ENCODE measurements around the gene PECR.
"Not testable (repeated sequence)": the region's sequence is repeated elsewhere in the genome, so short reads cannot be mapped to it uniquely, and the experiment has no call there.

The PECR gene

GRCh38 chr2:216029416-216030129 lies 52.0 kb downstream of the PECR start:
- no peak for DNase-seq (ENCODE audit: low read depth)

- no peak for DNase-seq (ENCODE audit: low read depth)
These were observed 56.8 kb downstream of the PECR start for GRCh38 chr2:216024779-216025336.

- DNase-seq (ENCODE audit: low read depth): no peak
These were observed 58.5 kb downstream of the PECR start for GRCh38 chr2:216023055-216023648.

GRCh38 chr2:216021768-216022565 lies 59.6 kb downstream of the PECR start:
- no peak for DNase-seq (ENCODE audit: low read depth)

GRCh38 chr2:216018709-216019108 lies 62.9 kb downstream of the PECR start:
- DNase-seq (ENCODE audit: low read depth): no peak

GRCh38 chr2:216017365-216017764 lies 64.2 kb downstream of the PECR start:
- DNase-seq (ENCODE audit: low read depth): no peak

GRCh38 chr2:216016581-216016980 lies 65.0 kb downstream of the PECR start:
- no peak for DNase-seq (ENCODE audit: low read depth)

- DNase-seq (ENCODE audit: low read depth): no peak
These were observed 65.7 kb downstream of the PECR start for GRCh38 chr2:216015722-216016464.

GRCh38 chr2:216014986-216015385 lies 66.6 kb downstream of the PECR start:
- no peak for DNase-seq (ENCODE audit: low read depth)

- no peak for DNase-seq (ENCODE audit: low read depth)
These were observed 67.6 kb downstream of the PECR start for GRCh38 chr2:216014006-216014405.

- DNase-seq (ENCODE audit: low read depth): peak; percentile 70
These were observed 68.3 kb downstream of the PECR start, which contains the start of gene MREG for GRCh38 chr2:216013080-216013909. Gene MREG (minus strand): TSS chr2:216013551. CDS start chr2:216013327, 224 bp downstream.

- DNase-seq (ENCODE audit: low read depth): no peak
These were observed 68.9 kb downstream of the PECR start for GRCh38 chr2:216012830-216013079.

GRCh38 chr2:216012133-216012829 lies 69.3 kb downstream of the PECR start:
- no peak for DNase-seq (ENCODE audit: low read depth)

- DNase-seq (ENCODE audit: low read depth): not testable (repeated sequence)
These were observed 72.4 kb downstream of the PECR start for GRCh38 chr2:216009215-216009614.

- no peak for DNase-seq (ENCODE audit: low read depth)
These were observed 73.2 kb downstream of the PECR start for GRCh38 chr2:216008387-216008786.

- DNase-seq (ENCODE audit: low read depth): no peak
These were observed 75.4 kb downstream of the PECR start for GRCh38 chr2:216006164-216006663.

GRCh38 chr2:216004697-216005283 lies 76.8 kb downstream of the PECR start:
- no peak for DNase-seq (ENCODE audit: low read depth)

- no peak for DNase-seq (ENCODE audit: low read depth)
These were observed 77.5 kb downstream of the PECR start for GRCh38 chr2:216003876-216004696.

- DNase-seq (ENCODE audit: low read depth): no peak
These were observed 78.9 kb downstream of the PECR start for GRCh38 chr2:216002693-216003092.
